ENCODE measurements around the gene MVB12B.
A peak's percentile ranks its signal among the peaks of the same experiment; 100 is the strongest.

The MVB12B gene

DNA sequence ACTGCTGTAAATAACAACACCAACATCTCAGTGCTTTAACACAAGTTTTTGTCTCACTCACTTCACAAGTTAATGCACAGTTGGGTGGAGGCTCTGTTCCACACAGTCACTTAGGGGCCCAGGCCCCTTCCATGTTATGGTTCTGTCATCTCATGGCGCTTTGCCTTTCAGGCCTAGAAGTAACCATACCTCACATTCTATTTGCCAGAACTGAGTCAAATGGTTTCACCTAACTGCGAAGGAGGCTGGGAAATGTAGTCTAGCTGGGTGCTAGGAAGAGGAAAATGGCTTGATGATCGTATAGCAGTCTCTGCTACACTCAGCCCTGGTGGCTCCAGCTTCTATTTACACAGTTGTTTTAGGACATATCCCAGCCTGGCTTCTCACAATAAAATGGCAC is 23.1 kb upstream of the MVB12B start:
- DNase-seq: no peak

DNA sequence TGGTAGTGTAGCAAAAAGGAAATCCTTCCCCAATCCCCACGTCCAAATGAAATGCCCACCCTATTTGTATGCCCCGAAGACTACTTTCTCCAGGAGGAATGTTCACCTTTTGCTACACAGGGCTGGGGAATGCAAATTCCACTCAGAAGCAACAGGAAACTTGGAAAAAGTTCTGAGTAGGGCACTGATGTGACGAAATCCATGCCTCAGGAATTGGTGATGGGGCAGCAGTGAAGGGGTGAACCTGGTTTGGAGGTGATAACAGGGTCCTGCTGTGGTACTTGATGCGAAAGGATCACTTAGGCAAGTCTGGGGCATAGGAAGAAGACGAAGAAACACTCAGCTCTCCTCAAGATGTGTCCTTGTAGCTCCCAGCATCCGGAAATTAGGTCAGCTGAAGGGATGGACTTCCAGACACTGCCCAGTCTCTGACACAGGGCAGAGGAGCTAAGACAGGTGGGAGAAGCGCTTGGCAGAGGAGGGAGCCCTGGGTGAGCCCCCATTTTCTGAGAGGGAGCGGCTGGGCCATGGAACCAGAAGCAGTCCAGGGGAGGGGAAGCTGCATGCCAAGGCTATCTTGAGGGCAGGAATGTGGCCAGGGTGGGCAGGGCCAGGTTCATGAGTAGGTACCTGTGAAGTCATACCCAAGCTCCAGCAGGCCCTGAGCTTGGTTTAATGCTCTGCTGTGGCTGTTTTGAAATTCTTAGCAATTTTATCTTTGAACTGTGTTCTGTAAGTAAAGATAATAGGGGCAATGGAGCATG is 22.2 kb upstream of the MVB12B start:
- no peak for DNase-seq

DNA sequence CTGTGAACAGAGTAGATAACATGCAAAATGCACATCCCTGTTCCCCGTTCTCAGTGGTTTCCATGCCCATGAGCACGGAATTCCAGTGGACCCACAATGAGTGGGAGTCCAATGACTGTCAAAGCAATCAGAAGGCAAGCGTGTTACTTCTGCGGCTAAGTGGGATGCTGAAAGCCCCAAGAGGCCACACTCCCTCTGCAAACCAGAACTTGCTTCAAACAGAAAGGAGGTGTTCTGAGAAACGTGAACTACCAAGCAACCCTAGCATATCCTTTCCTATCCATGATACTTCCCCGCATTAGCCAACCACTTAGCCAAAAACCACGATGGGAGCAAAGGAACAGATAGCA is 21.7 kb upstream of the MVB12B start:
- DNase-seq: no peak

DNA sequence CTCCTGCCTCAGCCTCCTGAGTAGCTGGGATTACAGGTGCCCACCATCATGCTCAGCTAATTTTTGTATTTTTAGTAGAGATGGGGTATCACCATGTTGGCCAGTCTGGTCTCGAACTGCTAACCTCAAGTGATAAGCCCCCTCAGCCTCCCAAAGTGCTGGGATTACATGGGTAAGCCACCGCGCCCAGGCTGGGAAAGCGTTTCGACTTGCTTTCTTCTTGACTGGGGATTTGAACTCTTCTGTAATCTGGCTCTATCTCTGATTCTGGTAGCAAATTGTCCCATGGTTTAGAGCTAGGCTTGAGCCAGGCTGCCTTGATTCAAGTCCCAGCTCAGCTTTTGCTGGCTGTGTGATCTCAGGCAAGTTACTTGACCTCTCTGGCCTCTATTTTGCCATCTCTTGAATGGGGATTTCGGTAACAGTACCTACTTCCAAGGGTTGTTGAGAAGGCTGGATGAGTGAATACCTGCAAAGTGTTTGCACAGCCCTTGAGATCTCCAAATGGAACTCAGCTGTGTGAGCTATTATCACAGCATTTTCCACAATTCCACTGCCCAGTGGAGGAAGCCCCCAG is 20.5 kb upstream of the MVB12B start:
- no peak for DNase-seq

DNA sequence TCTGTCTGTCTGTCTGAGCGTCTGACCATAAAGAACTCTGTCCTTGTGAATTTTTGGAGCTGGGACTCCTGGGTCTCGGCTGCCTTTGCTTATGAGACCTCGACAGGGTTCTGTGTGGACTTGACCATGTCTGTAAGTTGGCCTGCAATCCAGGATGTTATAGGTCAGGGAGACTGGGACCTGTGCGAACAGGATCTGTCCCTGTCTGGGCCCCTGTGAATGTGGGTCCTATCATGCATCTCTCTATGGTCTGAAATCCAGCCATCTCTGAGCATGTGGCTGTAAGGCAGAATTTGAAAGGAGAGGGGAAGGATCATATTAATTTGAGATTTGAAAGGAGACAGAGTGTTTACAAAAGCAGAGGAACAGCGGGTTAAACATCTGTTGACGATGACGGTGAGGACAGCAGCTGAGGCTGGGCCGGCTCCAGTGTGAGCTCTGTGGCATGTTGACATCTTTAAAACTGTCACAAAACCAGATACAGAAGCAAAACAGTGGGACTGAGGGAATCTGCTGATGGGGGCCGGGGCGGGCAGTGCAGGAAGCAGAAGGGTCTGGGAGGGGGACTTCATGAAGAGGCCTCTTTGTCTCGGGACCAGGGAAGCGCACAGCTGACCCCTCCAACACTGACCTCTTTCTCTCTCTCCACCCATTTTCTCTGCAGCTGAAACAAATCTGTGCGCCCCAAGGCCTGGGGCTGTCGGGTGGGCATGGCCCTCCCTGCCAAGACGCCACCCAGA is 19.1 kb upstream of the MVB12B start:
- no peak for DNase-seq

DNA sequence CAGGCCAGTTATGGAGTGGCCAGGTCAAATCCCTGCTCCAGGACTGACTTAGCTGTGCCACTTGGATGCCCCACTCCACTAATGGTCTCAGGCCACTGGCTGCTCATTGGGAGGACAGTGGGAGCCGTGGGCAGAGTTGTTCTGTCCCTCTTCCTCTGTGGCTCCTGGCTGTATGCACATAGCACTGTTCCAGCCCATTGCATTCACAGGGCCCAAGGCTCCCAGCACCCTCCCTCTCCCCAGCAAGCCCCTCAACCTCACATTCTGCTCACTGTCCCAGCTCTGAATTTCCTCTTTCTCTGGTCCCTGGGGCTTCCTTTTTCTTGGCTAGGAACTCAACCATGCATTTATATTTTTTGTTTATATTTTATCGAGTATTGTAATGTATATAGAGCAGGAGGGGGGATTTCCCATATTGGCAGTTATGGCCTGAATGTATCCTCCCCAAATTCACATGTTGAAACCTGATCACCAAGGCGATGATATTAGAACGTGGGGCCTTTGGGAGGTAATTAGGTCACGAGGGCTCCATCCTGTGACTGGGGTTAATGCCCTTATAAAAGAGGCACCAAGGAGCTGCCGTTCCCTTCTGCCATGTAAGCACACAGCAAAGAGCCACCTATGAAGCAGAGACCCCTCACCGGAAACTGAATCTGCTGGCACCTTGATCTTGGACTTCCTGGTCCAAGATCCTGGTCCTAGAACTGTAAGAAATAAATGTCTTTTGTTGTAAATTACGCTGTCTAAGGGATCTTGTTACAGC is 17.0 kb upstream of the MVB12B start:
- DNase-seq: no peak

DNA sequence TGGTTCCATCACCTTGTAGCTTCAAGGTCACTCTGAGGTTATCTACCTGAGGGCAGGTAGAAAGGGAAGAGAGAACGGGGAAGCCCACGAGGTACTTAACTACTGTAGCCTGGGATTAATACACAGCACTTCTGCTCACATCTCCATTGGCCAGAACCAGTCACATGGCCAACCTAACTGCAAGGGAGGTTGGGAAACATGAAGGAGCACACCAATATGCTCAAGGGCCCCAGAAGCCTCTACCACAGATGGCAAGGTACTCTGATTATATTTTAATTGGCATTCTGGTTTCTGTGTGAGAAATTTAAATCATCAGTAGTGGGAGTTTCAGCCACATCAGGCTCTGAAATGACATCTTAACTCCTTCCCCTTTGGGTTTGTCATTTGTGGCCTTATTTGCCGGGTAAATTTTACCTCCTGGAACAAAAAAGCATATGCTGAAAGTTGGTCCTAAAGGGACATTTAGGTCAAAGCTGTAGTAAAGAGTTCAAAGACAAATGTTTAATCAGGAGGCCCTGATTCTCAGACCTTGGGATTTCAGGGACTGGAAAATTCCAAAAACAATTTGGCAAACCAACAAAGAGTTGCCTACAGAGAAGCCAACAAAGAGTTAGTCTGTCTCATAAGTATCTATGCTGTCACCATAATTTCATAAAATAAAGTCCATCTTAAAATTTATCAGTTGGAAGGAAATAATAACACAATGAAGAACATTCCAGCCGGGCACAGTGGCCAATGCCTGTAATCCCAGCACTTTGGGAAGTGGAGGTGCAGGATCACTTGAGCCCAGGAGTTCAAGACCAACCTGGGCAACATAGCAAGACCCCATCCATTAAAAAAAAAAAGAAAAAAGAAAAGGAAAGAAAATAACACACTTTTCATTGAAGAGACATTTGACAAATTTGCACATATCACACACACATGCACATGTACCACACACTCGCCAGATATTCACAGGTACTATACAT is 13.8 kb upstream of the MVB12B start:
- DNase-seq: no peak

DNA sequence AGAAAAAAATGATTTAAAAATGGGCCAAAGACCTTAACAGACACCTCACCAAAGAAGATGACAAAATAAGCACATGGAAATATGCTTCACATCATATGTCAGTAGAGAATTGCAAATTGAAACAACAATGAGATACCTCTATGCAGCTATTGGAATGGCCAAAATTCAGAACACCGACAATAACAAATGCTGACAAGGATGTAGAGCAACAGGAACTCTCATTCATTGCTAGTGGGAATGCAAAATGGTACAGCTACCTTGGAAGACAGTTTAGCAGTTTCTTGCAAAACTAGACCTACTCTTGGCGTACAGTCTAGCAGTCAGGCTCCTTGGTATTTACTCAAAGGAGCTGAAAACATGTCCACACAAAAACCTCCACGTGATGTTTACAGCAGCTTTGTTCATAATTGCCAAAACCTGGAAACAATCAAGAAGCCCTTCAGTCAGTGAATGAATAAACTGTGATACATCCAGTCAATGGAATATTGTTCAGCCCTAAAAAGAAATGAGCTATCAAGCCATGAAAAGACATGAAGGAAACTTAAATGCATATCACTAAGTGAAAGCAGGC is 10.5 kb upstream of the MVB12B start:
- DNase-seq: no peak

DNA sequence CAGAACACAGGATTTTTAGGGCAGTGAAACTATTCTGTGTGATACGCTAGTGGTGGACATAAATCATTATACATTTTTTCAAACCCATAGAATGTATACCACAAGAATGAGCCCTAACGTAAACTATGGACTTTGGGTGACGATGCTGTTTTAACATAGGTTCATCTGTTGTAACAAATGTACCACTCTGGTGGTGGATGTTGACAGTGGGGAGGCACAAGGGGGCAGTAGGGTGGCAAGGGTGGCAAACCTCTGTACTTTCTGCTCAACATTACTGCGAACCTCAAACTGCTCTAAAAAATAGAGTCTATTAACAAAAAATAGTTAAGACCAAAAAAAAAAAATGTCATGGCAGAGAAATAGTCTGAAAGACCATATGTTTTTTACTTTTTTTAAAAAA is 9.1 kb upstream of the MVB12B start:
- DNase-seq: peak; percentile 16 to 28

DNA sequence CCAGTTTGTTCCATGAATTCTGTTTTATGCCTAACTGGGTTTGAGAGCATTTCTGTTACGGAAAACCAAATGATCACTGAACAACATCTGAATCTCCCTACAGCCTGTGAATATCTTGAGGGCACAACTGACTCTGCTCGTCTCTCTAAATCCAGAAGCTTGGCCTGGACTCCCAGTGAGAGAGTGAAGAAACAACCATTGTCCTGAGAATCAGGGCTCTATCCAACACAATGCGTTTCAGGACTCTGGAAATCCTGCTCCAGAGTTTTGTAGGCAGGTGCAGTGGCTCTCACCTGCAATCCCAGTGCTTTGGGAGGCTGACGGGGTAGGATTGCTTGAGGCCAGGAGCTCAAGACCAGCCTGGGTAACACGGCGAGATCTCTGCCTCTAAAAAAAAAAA is 7.8 kb upstream of the MVB12B start:
- no peak for DNase-seq

DNA sequence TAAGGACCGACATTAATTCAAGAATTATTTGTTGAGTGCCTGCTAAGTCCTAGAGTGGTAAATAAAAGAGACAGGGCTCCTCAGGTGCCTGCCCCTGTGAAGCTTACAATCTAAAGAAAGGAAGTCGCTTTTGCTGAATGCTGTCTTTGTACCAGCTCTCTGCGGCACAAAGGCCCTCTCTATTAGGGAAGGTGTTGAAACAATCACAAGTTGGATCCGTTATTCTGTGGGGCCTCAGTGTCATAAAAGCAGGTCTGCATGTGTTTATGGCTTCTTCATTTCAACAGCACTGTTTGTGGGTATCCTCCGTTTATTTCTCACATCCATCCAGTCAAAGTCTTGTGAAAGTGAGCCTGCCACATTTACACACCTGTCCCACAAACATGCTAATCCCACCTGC is 7.0 kb upstream of the MVB12B start:
- no peak for DNase-seq

DNA sequence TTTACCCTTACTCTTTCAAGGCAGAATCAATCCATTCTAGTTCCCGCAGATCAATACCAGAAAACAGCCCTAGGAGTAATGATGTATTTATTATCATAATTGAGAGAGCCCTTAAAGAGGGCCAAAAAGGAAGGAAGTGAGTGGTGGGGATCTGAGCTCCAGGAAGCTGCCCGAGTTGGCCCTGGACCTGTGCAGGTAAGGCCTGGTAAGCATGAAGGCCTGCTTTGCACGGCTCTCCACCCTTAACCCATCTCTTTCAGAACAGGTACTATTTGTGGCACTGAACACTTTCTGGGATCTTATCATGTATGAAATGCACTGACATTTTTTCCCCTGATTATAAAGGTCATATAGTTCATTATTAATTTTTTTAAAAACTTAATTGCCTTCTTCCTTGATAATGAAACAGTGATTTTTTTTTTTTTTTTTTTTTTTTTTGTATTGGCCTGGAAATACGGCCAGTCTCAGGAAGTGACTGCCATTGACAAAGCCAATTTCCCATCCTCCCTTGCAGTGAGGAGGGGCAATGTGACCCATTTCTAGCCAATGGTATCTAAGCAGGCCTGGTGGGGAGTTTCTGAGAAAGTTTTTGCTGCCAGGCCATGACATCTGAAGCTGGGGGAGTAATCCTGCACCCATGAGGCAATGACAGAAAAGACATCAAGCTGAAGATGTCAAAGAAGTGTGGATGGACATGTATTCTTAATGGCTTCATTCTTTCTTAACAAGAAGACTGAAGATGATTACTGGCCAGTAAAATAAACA is 6.3 kb upstream of the MVB12B start:
- no peak for DNase-seq

DNA sequence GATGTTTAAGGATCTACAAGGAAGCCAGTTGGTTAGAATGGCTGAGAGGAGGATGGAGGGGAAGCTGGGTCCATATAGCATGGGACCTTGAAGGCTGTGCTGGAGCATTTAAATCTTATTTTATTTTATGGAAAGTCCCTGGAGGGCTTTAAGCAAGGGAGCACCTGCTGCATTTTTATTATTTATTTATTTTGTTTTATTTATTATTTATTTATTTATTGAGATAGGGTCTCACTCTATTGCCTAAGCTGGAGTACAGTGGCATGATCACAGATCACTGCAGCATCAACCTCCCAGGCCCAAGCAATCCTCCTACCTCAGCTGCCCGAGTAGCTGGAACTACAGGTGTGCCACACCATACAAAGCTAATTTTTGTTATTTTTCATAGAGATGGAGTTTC is 4.9 kb upstream of the MVB12B start:
- DNase-seq: no peak

DNA sequence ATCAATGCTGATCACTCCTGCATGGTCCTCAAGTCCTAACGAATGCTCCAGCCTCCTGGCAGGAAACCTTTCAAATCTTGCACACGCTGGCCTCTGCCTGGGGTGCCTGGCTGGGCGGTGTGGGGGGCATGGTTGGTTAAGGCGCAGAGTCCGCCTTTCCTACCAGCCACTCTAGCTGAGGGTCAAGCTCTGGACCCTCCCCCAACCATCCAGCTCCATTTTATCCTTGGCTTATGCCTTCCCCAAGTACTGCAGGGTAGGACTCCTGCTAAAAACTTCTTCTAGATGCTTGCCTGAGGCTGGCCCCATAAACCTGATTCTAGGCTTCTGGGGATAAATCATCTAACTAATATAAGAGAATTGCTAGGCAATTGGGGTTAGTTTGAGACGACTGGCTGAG is 808 bp upstream of the MVB12B start:
- DNase-seq: no peak

DNA sequence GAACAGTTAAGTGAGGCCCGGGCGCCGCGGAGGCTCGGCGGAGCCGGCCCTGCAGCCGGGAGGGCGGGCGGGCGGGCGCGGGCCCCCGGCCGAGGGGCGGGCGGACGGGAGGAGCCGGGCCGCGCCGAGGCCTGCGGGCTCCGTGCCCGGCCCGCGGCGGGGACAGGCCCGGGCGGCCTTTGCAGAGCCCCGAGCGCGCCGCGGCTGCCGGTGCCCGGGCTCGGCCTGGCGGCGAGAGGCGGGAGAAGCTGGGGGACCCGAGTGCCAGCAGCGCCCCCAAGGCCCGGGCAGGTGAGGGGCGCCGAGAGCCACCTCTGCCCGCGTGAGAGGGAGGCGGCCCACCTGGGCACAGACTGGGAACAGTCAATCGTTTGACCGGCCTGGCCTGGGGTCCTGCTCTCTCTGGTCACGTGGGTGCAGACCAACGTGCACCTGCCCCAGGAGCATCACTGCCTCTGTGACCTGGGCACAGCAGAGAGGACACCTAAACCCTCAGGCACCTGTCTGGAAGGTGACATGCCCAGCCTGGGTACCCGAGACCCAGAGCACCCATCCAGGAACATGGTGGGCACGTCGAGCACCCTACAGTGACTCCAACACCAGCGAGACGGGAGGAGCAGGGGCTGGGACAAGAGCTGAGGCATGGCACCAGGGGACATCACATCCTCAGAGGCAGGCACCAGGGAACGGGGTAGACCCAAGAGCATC is 531 bp downstream of the MVB12B start:
- DNase-seq: peak; percentile 23 to 32

DNA sequence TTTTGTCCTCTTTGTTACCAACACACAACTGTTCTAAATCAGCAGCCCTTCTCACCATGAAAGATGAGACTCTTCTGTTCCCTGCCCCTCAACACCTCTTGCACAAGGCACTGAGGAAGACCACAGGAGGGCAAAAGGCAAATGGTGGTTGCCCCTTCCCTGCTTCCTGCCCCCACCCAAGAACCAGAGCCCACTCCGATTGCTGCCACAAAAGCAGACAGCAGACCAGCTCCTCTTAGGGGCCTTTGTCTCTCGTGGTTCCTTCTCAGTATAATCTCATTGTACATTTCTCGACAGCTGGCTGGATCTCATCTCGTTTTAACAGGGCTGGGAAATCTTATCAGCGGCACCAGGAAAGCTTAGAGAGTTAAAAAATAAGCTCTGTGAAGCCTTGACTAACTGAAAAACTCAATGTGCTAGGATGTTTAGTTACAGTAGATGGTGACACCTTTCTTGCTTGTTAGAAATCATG is 1.1 kb downstream of the MVB12B start:
- no peak for DNase-seq

DNA sequence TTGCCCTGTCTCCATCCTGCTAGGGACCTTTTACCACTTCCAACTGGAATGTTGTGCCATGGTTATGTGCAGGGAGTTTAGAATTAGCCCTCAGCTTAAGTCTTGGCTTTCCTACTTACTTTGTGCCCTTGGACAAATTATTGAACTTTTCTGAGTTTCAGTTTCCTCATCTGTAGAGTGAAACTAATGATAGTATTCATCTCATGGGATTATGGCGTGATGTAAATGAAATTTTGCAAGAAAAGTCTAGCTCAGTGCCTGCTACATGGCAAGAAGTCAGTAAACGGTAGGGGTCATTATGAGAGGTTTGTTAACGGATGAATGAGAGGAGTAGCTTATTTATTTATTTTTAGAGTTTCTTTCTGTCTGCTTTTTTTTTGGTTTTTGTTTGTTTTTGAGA is 1.8 kb downstream of the MVB12B start:
- DNase-seq: no peak

DNA sequence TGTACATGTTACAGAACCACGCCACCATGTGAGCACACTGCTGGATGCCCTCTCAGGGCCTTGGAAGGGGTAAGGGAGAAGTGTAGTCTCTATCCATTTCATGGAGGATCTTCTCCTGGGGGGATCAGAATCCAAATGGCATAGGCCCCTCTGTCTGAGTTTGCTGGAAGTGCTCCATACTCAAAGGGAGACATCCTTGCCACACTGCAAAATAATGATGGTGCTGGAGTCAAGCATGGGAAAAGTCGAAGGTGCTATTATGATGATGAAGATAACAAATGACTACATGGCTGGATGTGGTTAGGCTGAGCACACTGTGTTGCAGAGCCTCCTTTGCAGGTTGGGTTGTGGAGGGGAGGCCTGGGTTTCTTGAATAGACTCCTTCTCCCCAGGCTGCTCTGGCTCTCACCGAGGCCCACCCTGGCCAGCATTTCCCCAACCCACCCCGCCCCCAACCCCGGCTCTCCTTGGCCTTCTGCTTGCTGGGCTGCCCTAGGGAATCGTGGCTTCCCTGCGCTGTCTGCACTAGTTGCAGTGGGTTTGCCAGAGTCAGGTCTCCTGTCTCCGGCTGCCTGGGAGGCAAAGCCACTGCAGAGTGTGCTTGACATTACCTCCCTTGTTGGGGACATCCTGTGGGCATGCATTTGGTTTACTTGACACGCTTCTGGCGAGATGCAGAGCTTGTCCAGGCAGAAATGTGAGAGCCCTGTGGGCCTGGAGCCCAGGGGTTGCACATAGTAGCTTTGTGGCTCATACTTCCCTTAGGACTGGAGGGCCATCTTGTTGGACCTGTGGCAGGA is 3.0 kb downstream of the MVB12B start:
- no peak for DNase-seq

DNA sequence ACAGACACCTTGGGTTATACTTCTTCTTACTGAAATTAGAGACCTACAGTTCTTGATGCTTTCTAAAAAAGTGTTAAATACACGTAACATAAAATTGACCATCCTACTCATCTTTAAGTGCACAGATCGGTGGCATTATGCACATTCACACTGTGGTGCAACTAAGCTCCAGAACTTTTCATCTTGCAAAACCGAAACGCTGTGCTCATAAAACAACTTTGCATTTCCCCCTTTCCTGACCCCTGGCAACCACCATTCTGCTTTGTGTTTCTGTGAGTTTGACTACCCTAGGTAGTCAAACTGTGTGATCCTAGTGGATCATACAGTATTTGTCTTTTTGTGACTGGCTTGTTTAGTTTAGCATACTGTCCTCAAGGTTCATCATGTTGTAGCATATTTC is 3.9 kb downstream of the MVB12B start:
- DNase-seq: no peak

Data from stimulated activated CD4-positive, alpha-beta T cell treated with anti-CD3 and anti-CD28 coated beads, Interleukin-2, amount 100 ng/mL, for 24 hours (primary cell).